Hepatocyte (in vitro differentiated cells): ENCODE measurements around the gene MBLAC1. TPM values are rescaled to one million over a fixed set of nuclear protein-coding genes. Genes with fewer than 3 reads are reported as not detected.

Experiments
- DNase-seq: peaks from one replicate; pipeline ENCODE4 v3.0.0-alpha.2; 2016; ENCODE audit warnings: low spot score
- H2AFZ ChIP-seq: fragments of 200-600 bp; sonication (generic); 2 replicates; pipeline ENCODE4 v1.6.0; 2016; ENCODE audit warnings: antibody characterized with exemption, mild to moderate bottlenecking
- H3K27ac ChIP-seq: fragments of 200-600 bp; sonication (generic); 2 replicates; pipeline ENCODE4 v1.5.1; 2016; ENCODE audit warnings: mild to moderate bottlenecking
- H3K27me3 ChIP-seq: fragments of 200-600 bp; sonication (generic); 2 replicates; pipeline ENCODE4 v1.6.1; 2016
- H3K36me3 ChIP-seq: fragments of 200-600 bp; sonication (generic); replicated peaks from 2 replicates; pipeline ENCODE4 v1.5.1; 2016; ENCODE audit warnings: low read depth; ENCODE audit not compliant: insufficient read depth
- H3K4me1 ChIP-seq: fragments of 200-600 bp; sonication (generic); 2 replicates; pipeline ENCODE4 v1.5.1; 2016; ENCODE audit warnings: mild to moderate bottlenecking, moderate library complexity; ENCODE audit not compliant: insufficient read depth
- H3K4me2 ChIP-seq: fragments of 200-600 bp; sonication (generic); 2 replicates; pipeline ENCODE4 v1.6.0; 2016
- H3K4me3 ChIP-seq: fragments of 200-600 bp; sonication (generic); 2 replicates; pipeline ENCODE4 v1.5.1; 2016; ENCODE audit warnings: mild to moderate bottlenecking
- H3K79me2 ChIP-seq: fragments of 200-600 bp; sonication (generic); 2 replicates; pipeline ENCODE4 v1.6.0; 2017; ENCODE audit warnings: mild to moderate bottlenecking
- H3K9me2 ChIP-seq: fragments of 200-600 bp; sonication (generic); replicated peaks from 2 replicates; pipeline ENCODE4 v1.6.0; 2017; ENCODE audit warnings: mild to moderate bottlenecking; ENCODE audit not compliant: insufficient read depth
- H3K9me3 ChIP-seq: fragments of 200-600 bp; sonication (generic); 2 replicates; pipeline ENCODE4 v1.5.1; 2016; ENCODE audit warnings: low read depth, mild to moderate bottlenecking
- H4K20me1 ChIP-seq: fragments of 200-600 bp; sonication (generic); 2 replicates; pipeline ENCODE4 v1.6.0; 2016; ENCODE audit warnings: mild to moderate bottlenecking; ENCODE audit not compliant: insufficient read depth, poor library complexity, severe bottlenecking
- CTCF ChIP-seq: fragments of 200-600 bp; sonication (generic); IDR thresholded peaks from 2 replicates; pipeline ENCODE4 v1.5.1; 2016; ENCODE audit warnings: antibody characterized with exemption, mild to moderate bottlenecking; ENCODE audit not compliant: poor library complexity
- EZH2 ChIP-seq: fragments of 200-600 bp; sonication (generic); IDR thresholded peaks from 2 replicates; pipeline ENCODE4 v1.6.1; 2016; ENCODE audit warnings: antibody characterized with exemption, mild to moderate bottlenecking, borderline replicate concordance
- EZH2phosphoT487 ChIP-seq: fragments of 200-600 bp; sonication (generic); IDR thresholded peaks from one replicate; pipeline ENCODE4 v1.6.1; 2018; ENCODE audit warnings: antibody characterized with exemption, mild to moderate bottlenecking, low read depth, moderate library complexity; ENCODE audit not compliant: unreplicated experiment, severe bottlenecking
- WGBS: methylation state at CpG from one replicate; pipeline ENCODE4 v1.1.6; 2016; ENCODE audit warnings: low lambda C conversion rate; ENCODE audit errors: missing lambda C conversion rate; 5-methylcytosine and 5-hydroxymethylcytosine counted together
- polyA plus RNA-seq: library from polyadenylated mRNA; unstranded; fragments of >200 nt; fragmentation: Nextera tagmentation; extraction: Ambion mirVana; gene quantifications from 2 replicates; pipeline ENCODE4 v1.2.1, GENCODE V29; 2016
- total RNA-seq: library from RNA; depleted of rRNA; stranded (reverse); fragments of >200 nt; gene quantifications from 2 replicates; pipeline ENCODE4 v1.2.3, GENCODE V29; 2014

MBLAC1 gene
- total and polyA plus RNA-seq, 2 experiments from 2014 or later, result 2.7 to 4.5 TPM

- H3K4me2 ChIP-seq, result no peak overlapping the region
- H2AFZ ChIP-seq, result no peak overlapping the region
- H3K27me3 ChIP-seq, result no peaks in the 10 kb centered on the region
- H3K9me3 ChIP-seq, result no peaks in the 10 kb centered on the region
- H3K9me2 ChIP-seq, result no peaks in the 10 kb centered on the region
- 94% methylated on average over 15 of the region's 17 CpGs for WGBS
- TF ChIP-seq EZH2 (no peak), EZH2phosphoT487 (no peak), CTCF (no peak)
- H3K4me1 ChIP-seq, result no peaks in the 10 kb centered on the region
- no peak overlapping the region for H3K4me3 ChIP-seq
- no peaks in the 10 kb centered on the region for H4K20me1 ChIP-seq
- no peak for DNase-seq
- no peaks in the 10 kb centered on the region for H3K36me3 ChIP-seq
- no peak overlapping the region for H3K27ac ChIP-seq
- H3K79me2 ChIP-seq, result peaks cover 9% of the 10 kb centered on the region
Observed at GRCh38 chr7:100106633-100107032, 20.1 kb upstream of the MBLAC1 start.

GRCh38 chr7:100107125-100107737 lies 19.5 kb upstream of the MBLAC1 start:
- no peak for TF ChIP-seq EZH2
- no peak for TF ChIP-seq CTCF
- TF ChIP-seq EZH2phosphoT487, result no peak
- H3K27me3 ChIP-seq, result no peaks in the 10 kb centered on the region
- no peak overlapping the region for H3K4me3 ChIP-seq
- H3K9me2 ChIP-seq, result no peaks in the 10 kb centered on the region
- H3K4me1 ChIP-seq, result no peaks in the 10 kb centered on the region
- no peaks in the 10 kb centered on the region for H3K36me3 ChIP-seq
- no peak overlapping the region for H2AFZ ChIP-seq
- WGBS, result 95% methylated on average over 23 of the region's 25 CpGs
- DNase-seq, result no peak
- peaks cover 9% of the 10 kb centered on the region for H3K79me2 ChIP-seq
- no peak overlapping the region for H3K4me2 ChIP-seq
- H3K27ac ChIP-seq, result no peak overlapping the region
- no peaks in the 10 kb centered on the region for H4K20me1 ChIP-seq
- H3K9me3 ChIP-seq, result no peaks in the 10 kb centered on the region

- Histone ChIP-seq H3K4me1 (no peaks in the 10 kb centered on the region), H3K4me2 (no peak overlapping the region), H3K9me3 (no peaks in the 10 kb centered on the region), H3K27ac (no peak overlapping the region), H4K20me1 (no peaks in the 10 kb centered on the region), H3K79me2 (peaks cover 2% of the 10 kb centered on the region), H3K4me3 (no peak overlapping the region), H3K27me3 (no peaks in the 10 kb centered on the region), H2AFZ (no peak overlapping the region), H3K9me2 (no peaks in the 10 kb centered on the region), H3K36me3 (no peaks in the 10 kb centered on the region)
- no peak for TF ChIP-seq EZH2
- no peak for TF ChIP-seq CTCF
- no peak for TF ChIP-seq EZH2phosphoT487
- 85% methylated on average over 6 of the region's 11 CpGs for WGBS
- no peak for DNase-seq
Observed at GRCh38 chr7:100107890-100108289, 18.9 kb upstream of the MBLAC1 start.
